ENCODE results near the gene GIT2. TPM values are rescaled to one million over a fixed set of nuclear protein-coding genes. Genes with fewer than 3 reads are reported as not detected.

Gene GIT2
- total RNA-seq, 2 donors from 2014 or later: 27.0 to 27.9 TPM

- Histone ChIP-seq H3K4me3 (ENCODE audit: low read length) (no peak overlapping the region), H3K27me3 (ENCODE audit: control insufficient read depth, insufficient read depth, low read length, poor library complexity, severe bottlenecking) (no peaks in the 10 kb centered on the region), H3K9ac (ENCODE audit: extremely low read depth, low read length, poor library complexity, severe bottlenecking) (no peak overlapping the region), H3K27ac (ENCODE audit: low read depth, low read length) (no peak overlapping the region), H3K9me3 (ENCODE audit: control insufficient read depth, low read length) (no peaks in the 10 kb centered on the region), H3K4me1 (ENCODE audit: control insufficient read depth, insufficient read depth, low read length) (peaks cover 4% of the 10 kb centered on the region), H3K36me3 (ENCODE audit: control insufficient read depth, insufficient read depth, low read length) (peaks cover 42% of the 10 kb centered on the region)
- H3K27ac Mint-ChIP-seq: peak overlapping the region; percentile 79
- no peaks in the 10 kb centered on the region for H3K9me3 Mint-ChIP-seq
- no peaks in the 10 kb centered on the region for H3K27me3 Mint-ChIP-seq (ENCODE audit: insufficient read depth)
- WGBS, 2 experiments (ENCODE audit: insufficient coverage in 1 of 2, insufficient read length in 1 of 2): 42% methylated on average over 8 to 17 of the region's 17 CpGs
- peak; percentile 94 for DNase-seq
- peak overlapping the region; percentile 18 for H3K4me3 Mint-ChIP-seq
- TF ChIP-seq, protein P1, sequence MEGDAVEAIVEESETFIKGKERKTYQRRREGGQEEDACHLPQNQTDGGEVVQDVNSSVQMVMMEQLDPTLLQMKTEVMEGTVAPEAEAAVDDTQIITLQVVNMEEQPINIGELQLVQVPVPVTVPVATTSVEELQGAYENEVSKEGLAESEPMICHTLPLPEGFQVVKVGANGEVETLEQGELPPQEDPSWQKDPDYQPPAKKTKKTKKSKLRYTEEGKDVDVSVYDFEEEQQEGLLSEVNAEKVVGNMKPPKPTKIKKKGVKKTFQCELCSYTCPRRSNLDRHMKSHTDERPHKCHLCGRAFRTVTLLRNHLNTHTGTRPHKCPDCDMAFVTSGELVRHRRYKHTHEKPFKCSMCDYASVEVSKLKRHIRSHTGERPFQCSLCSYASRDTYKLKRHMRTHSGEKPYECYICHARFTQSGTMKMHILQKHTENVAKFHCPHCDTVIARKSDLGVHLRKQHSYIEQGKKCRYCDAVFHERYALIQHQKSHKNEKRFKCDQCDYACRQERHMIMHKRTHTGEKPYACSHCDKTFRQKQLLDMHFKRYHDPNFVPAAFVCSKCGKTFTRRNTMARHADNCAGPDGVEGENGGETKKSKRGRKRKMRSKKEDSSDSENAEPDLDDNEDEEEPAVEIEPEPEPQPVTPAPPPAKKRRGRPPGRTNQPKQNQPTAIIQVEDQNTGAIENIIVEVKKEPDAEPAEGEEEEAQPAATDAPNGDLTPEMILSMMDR (conservative IDR thresholded peaks at IDR 0.05): peak; percentile 47
- peaks cover 21% of the 10 kb centered on the region for H3K4me1 Mint-ChIP-seq
- peaks cover 27% of the 10 kb centered on the region for H3K36me3 Mint-ChIP-seq (ENCODE audit: low read depth)
Observed at GRCh38 chr12:109944561-109945359, 51.4 kb downstream of the GIT2 start.

DNA sequence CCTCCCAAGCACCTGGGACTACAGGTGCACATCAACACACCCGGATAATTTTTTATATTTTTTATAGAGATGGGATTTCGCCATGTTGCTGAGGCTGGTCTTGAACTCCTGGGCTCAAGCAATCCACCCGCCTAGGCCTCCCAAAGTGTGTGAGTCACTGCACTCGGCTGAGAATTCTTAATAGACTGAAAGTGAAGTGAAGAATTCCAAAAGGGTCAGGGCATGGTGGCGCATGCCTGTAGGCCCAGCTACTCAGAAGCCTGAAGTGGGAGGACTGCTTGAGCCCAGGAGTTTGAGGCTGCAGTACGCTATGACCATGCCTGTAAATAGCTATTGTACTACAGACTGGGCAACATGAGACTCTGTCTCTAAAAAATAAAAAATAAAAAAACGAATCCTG lies 52.4 kb downstream of the GIT2 start:
- Mint-ChIP-seq H3K4me1 (peaks cover 21% of the 10 kb centered on the region), H3K27ac (no peak overlapping the region), H3K9me3 (no peaks in the 10 kb centered on the region), H3K36me3 (ENCODE audit: low read depth) (peaks cover 27% of the 10 kb centered on the region), H3K4me3 (no peak overlapping the region), H3K27me3 (ENCODE audit: insufficient read depth) (no peaks in the 10 kb centered on the region)
- 90 to 95% methylated on average over 5 to 7 of the region's 7 CpGs for WGBS, 2 experiments (ENCODE audit: insufficient coverage in 1 of 2, insufficient read length in 1 of 2)
- Histone ChIP-seq H3K4me1 (ENCODE audit: control insufficient read depth, insufficient read depth, low read length) (peaks cover 4% of the 10 kb centered on the region), H3K36me3 (ENCODE audit: control insufficient read depth, insufficient read depth, low read length) (peaks cover 38% of the 10 kb centered on the region), H3K9ac (ENCODE audit: extremely low read depth, low read length, poor library complexity, severe bottlenecking) (no peak overlapping the region), H3K4me3 (ENCODE audit: low read length) (no peak overlapping the region), H3K9me3 (ENCODE audit: control insufficient read depth, low read length) (no peaks in the 10 kb centered on the region), H3K27me3 (ENCODE audit: control insufficient read depth, insufficient read depth, low read length, poor library complexity, severe bottlenecking) (no peaks in the 10 kb centered on the region), H3K27ac (ENCODE audit: low read depth, low read length) (no peak overlapping the region)
- TF ChIP-seq, protein P1 (conservative IDR thresholded peaks at IDR 0.05): no peak
- no peak for DNase-seq

- Mint-ChIP-seq H3K9me3 (no peaks in the 10 kb centered on the region), H3K4me3 (no peak overlapping the region), H3K4me1 (peaks cover 10% of the 10 kb centered on the region), H3K27ac (no peak overlapping the region), H3K36me3 (ENCODE audit: low read depth) (peaks cover 32% of the 10 kb centered on the region), H3K27me3 (ENCODE audit: insufficient read depth) (no peaks in the 10 kb centered on the region)
- H3K4me3 ChIP-seq (ENCODE audit: low read length): no peak overlapping the region
- H3K36me3 ChIP-seq (ENCODE audit: control insufficient read depth, insufficient read depth, low read length): peaks cover 46% of the 10 kb centered on the region
- no peaks in the 10 kb centered on the region for H3K4me1 ChIP-seq (ENCODE audit: control insufficient read depth, insufficient read depth, low read length)
- TF ChIP-seq, protein P1 (conservative IDR thresholded peaks at IDR 0.05): no peak
- H3K27ac ChIP-seq (ENCODE audit: low read depth, low read length): no peak overlapping the region
- no peaks in the 10 kb centered on the region for H3K27me3 ChIP-seq (ENCODE audit: control insufficient read depth, insufficient read depth, low read length, poor library complexity, severe bottlenecking)
- 78 to 94% methylated on average over 3 to 6 of the region's 6 CpGs for WGBS, 2 experiments (ENCODE audit: insufficient coverage in 1 of 2, insufficient read length in 1 of 2)
- DNase-seq: no peak
- no peak overlapping the region for H3K9ac ChIP-seq (ENCODE audit: extremely low read depth, low read length, poor library complexity, severe bottlenecking)
- no peaks in the 10 kb centered on the region for H3K9me3 ChIP-seq (ENCODE audit: control insufficient read depth, low read length)
Observed at GRCh38 chr12:109940339-109940923, 55.7 kb downstream of the GIT2 start.

Measured in endodermal cell (in vitro differentiated cells).